ENCODE results near the gene PLTP.

PLTP gene

DNA sequence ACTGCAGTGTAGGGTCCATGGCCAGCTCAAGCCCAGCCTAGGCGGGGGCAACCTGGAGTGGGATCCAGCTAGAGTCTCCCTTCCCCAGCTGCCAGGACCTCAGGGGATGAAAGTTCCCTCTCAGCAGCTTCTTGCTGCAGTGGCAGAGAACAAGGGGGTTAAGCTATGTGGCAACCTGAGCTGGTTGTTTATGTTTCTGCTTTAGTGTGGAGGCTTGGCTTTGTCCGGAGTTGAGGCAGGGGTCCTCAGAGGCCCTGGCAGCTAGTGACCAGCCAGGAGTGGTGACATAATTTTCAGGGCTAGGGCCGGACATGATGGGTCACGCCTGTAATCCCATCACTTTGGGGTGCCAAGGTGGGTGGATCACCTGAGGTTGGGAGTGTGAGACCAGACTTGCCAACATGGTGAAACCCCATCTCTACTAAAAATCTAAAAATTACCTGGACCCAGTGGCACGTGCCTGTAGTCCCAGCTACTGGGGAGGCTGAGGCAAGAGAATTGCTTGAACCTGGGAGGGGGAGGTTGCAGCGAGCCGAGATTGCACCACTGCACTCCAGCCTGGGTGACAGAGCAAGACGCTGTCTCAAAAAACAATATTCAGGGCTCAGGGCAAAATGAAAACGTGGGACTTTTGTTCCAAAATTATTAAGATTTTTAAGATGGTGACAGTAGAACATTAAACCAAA is 14.0 kb upstream of the PLTP start:
- Histone ChIP-seq H3K9me3 (ENCODE audit: control insufficient read depth, low read length) (no peaks in the 10 kb centered on the region), H3K36me3 (ENCODE audit: control insufficient read depth, insufficient read depth, low read length) (no peaks in the 10 kb centered on the region), H2AFZ (peak overlapping the region; percentile 30), H3K79me2 (no peaks in the 10 kb centered on the region), H3K27ac (peak overlapping the region; percentile 46), H3K9ac (no peak overlapping the region), H3K27me3 (ENCODE audit: control insufficient read depth, insufficient read depth, low read length) (no peaks in the 10 kb centered on the region), H3K4me3 (ENCODE audit: low read depth, low read length) (no peak overlapping the region), H3K4me1 (peaks cover 12% of the 10 kb centered on the region), H3K4me2 (ENCODE audit: low read length) (no peak overlapping the region)
- TF ChIP-seq CTCF (IDR thresholded peaks at IDR 0.05): no peak

- Histone ChIP-seq H3K27ac (peak overlapping the region; percentile 89), H3K36me3 (ENCODE audit: control insufficient read depth, insufficient read depth, low read length) (no peaks in the 10 kb centered on the region), H3K79me2 (no peaks in the 10 kb centered on the region), H3K9me3 (ENCODE audit: control insufficient read depth, low read length) (no peaks in the 10 kb centered on the region), H3K4me1 (peaks cover 12% of the 10 kb centered on the region), H2AFZ (peak overlapping the region; percentile 82), H3K27me3 (ENCODE audit: control insufficient read depth, insufficient read depth, low read length) (no peaks in the 10 kb centered on the region), H3K4me3 (ENCODE audit: low read depth, low read length) (peak overlapping the region; percentile 52), H3K4me2 (ENCODE audit: low read length) (peak overlapping the region; percentile 78), H3K9ac (no peak overlapping the region)
- TF ChIP-seq CTCF (IDR thresholded peaks at IDR 0.05): no peak
Measured at GRCh38 chr20:45924391-45925261, 12.7 kb upstream of the PLTP start.

DNA sequence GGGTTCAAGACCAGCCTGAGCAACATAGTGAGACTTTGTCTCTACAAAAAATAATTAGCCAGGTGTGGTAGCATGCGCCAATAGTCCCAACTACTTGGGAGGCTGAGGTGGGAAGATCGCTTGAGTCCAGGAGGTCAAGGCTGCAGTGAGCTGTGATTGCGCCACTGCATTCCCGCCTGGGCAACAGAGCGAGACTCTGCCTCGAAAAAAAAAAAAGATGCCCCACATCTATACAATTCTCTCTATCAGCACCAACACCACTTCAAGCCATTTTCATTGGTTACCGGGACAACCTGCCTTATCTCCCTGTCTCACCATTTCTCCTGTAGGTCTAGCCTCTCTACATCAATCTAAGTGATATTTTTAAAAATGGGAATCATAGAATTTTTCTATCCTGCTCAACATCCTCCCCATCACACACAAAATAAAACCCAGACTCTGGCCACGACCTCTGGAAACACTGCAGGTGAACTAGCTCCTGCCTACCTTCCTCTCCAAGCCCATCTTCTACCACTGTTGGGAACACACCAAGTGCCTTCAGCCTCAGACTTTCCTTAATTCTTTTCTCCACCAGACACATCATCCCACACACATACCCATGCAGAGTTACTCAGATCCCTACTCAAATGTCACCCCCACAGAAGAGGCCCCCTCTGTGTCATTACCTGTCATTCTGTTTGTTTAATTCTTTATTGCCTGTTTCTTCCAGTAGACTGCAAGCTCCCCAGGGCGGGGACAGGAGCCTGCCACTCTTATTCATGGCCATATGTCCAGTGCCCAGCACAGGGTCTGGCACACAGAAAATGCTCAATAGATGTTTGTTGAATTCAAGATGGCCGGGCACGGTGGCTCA is 9.6 kb upstream of the PLTP start:
- Histone ChIP-seq H3K79me2 (no peaks in the 10 kb centered on the region), H3K4me2 (ENCODE audit: low read length) (no peak overlapping the region), H3K4me1 (peaks cover 12% of the 10 kb centered on the region), H3K36me3 (ENCODE audit: control insufficient read depth, insufficient read depth, low read length) (no peaks in the 10 kb centered on the region), H3K9ac (no peak overlapping the region), H3K9me3 (ENCODE audit: control insufficient read depth, low read length) (no peaks in the 10 kb centered on the region), H3K4me3 (ENCODE audit: low read depth, low read length) (no peak overlapping the region), H3K27me3 (ENCODE audit: control insufficient read depth, insufficient read depth, low read length) (no peaks in the 10 kb centered on the region), H2AFZ (no peak overlapping the region), H3K27ac (no peak overlapping the region)
- no peak for TF ChIP-seq CTCF (IDR thresholded peaks at IDR 0.05)

- Histone ChIP-seq H3K4me2 (ENCODE audit: low read length) (no peak overlapping the region), H3K27me3 (ENCODE audit: control insufficient read depth, insufficient read depth, low read length) (no peaks in the 10 kb centered on the region), H2AFZ (peak overlapping the region; percentile 8), H3K36me3 (ENCODE audit: control insufficient read depth, insufficient read depth, low read length) (no peaks in the 10 kb centered on the region), H3K79me2 (no peaks in the 10 kb centered on the region), H3K27ac (peak overlapping the region; percentile 2), H3K4me3 (ENCODE audit: low read depth, low read length) (no peak overlapping the region), H3K9me3 (ENCODE audit: control insufficient read depth, low read length) (no peaks in the 10 kb centered on the region), H3K9ac (no peak overlapping the region), H3K4me1 (peaks cover 12% of the 10 kb centered on the region)
- TF ChIP-seq CTCF (IDR thresholded peaks at IDR 0.05): no peak
Measured at GRCh38 chr20:45920462-45921336, 8.7 kb upstream of the PLTP start.
